Measurements from ENCODE around the gene PALM2AKAP2. TPM values are rescaled to one million over a fixed set of nuclear protein-coding genes. Genes with fewer than 3 reads are reported as not detected.

Gene PALM2AKAP2
- total RNA-seq, 4 donors from 2014 or later: 11.5 to 38.4 (median 24.2) TPM

DNA sequence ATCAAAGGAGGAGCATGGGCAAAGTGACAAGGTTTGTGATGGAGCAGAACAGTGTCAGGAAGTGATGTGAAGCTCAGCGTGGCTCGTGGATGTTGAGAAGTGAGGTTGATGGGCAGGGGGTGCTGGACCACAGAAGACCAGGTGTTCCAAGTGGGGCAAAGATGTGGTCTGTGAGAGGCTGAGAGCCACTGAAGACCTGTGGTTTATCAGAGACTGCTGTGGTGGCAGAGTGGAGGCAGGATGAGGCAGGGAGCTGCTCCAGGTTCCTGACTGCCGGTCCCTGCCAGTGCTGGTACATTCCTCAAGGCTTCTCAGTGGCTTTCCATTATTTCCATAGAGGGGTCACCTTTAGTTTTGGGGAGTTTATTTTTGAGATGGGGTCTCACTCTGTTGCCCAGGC, 19.1 kb downstream of the PALM2AKAP2 start:
- DNase-seq (ENCODE audit: low spot score) (no peak), ATAC-seq (ENCODE audit: low FRiP score) (no peak)
- TF ChIP-seq CTCF (IDR thresholded peaks at IDR 0.05): no peak

DNA sequence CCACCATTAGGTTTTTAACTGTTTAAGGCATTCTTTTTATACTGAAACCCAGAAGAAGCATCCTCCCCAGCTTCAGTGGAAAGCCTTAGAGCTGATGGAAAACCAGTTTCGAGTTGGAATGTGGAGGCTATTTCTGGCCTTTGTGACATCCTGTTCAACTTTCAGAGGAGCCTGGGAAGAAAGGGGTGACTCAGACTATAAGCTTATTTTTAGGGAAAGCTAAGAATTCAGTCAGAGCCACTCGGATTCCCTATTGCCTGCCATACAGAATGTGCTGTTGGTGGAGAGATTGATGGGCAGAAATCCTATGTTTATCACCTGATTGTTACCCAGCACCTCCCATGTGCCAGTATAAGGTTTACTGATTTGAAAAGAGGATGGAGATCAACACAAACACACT, 19.8 kb downstream of the PALM2AKAP2 start:
- DNase-seq (ENCODE audit: low spot score) (no peak), ATAC-seq (ENCODE audit: low FRiP score) (no peak)
- TF ChIP-seq CTCF (IDR thresholded peaks at IDR 0.05): no peak

DNA sequence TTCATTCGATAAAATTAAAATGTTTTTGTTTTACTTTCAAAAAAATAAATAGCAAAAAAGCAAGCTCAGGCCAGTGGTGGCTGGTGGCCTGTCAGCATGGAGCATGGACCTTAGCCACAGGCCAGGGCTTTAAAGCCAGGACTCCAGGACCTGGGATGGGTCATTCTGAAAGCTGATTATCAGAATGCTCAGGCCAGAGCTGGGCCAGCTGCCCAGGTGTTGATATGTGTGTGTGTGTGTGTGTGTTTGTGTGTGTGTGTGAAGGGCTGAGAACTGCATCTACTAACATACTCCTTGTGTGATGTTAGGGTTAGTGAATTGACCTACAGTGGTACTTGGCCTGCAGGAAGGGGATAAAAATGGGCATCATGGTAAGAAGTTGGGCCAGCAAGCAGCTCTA, 21.5 kb downstream of the PALM2AKAP2 start:
- ATAC-seq (ENCODE audit: low FRiP score): no peak
- no peak for TF ChIP-seq CTCF (IDR thresholded peaks at IDR 0.05)
- DNase-seq (ENCODE audit: low spot score): no peak

- DNase-seq (ENCODE audit: low spot score): no peak
- no peak for TF ChIP-seq CTCF (IDR thresholded peaks at IDR 0.05)
- ATAC-seq (ENCODE audit: low FRiP score): no peak
Measured at GRCh38 chr9:109802491-109802890, 22.5 kb downstream of the PALM2AKAP2 start.

GRCh38 chr9:109805050-109805449, 25.1 kb downstream of the PALM2AKAP2 start:
- no peak for ATAC-seq (ENCODE audit: low FRiP score)
- TF ChIP-seq CTCF (IDR thresholded peaks at IDR 0.05): no peak
- no peak for DNase-seq (ENCODE audit: low spot score)

DNA sequence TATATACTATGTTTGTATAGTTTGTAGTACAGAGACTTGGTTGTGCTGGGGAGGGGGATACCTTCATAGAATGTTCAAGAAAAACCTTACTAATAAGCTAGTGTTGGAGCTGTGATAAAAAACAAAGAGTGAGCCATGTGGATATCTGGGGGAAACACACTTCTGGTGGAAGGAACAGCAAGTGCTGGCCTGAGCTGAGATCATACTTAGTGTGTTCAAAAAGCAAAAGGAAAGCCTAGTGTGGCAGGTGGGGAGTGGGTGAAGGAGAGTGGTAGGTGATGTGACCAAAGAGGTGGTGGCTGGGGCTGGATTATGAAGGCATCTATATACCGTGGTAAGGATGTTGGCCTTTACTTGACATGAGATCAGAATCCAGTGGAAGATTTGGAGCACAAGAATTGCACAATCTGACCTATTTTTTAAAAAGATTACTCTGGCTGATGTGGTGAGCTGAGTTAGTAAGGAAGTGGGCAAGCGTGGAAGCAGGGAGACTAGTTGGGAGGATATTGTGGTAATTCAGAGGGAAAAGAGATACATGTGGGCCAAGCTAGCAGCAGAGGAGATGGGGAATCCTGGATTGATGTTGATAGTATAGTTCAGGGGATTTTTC, 26.6 kb downstream of the PALM2AKAP2 start:
- no peak for TF ChIP-seq CTCF (IDR thresholded peaks at IDR 0.05)
- DNase-seq (ENCODE audit: low spot score) (no peak), ATAC-seq (ENCODE audit: low FRiP score) (peak; percentile 85)

- no peak for DNase-seq (ENCODE audit: low spot score)
- no peak for TF ChIP-seq CTCF (IDR thresholded peaks at IDR 0.05)
- no peak for ATAC-seq (ENCODE audit: low FRiP score)
Measured at GRCh38 chr9:109811876-109812275, 31.9 kb downstream of the PALM2AKAP2 start.

Measured in omental fat pad (tissue), 4 donors.